ENCODE results near the gene FGD6. TPM values are rescaled to one million over a fixed set of nuclear protein-coding genes. Genes with fewer than 3 reads are reported as not detected.

Gene FGD6
- total RNA-seq, 1 donor, result 12.5 TPM

GRCh38 chr12:95258803-95259202, 41.5 kb upstream of the FGD6 start:
- no peak for DNase-seq (ENCODE audit: low read depth)
- no peak for TF ChIP-seq CTCF (IDR thresholded peaks at IDR 0.05; ENCODE audit: insufficient read depth, low read length)
- H3K4me3 ChIP-seq (ENCODE audit: low read depth, low read length), result no peak overlapping the region

DNA sequence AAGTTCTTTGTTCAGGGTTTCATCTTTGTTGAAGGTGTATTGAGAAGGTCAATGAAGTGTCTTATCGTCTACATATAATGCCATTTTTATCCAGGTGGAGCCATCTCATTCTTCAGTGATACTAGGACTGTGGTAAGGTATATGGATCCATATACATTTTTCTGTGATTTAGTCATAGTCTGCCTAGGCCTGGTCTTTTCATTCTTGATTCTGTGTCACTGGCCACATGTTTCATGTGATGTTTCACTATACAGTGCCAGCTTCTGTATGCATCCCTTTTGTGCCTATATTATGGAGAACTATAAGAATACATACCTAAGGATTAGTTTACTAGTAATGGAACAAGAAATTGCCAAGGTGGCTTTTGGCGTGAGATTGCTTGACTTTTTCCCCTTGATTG, 40.9 kb upstream of the FGD6 start:
- no peak for TF ChIP-seq CTCF (IDR thresholded peaks at IDR 0.05; ENCODE audit: insufficient read depth, low read length)
- no peak overlapping the region for H3K4me3 ChIP-seq (ENCODE audit: low read depth, low read length)
- no peak for DNase-seq (ENCODE audit: low read depth)

DNA sequence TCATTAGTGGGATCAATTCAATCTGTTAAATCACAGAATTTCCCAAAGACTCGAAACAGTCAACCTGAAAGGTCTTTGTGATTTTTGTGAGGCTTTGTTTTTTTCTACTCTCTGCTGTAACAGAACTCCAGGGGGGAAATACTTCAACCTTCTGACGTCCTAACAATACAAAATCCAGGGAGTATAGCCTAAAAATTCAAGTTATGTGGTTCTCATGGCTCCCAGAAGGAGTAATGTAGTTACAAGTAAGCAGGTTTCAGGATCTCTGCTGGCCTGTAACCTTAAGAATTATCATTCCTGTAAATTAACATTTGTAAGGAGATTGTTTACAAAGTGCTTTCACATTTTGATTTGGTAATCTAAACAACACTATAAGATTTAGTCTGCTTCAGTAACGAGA, 40.3 kb upstream of the FGD6 start:
- DNase-seq (ENCODE audit: low read depth), result no peak
- no peak overlapping the region for H3K4me3 ChIP-seq (ENCODE audit: low read depth, low read length)
- no peak for TF ChIP-seq CTCF (IDR thresholded peaks at IDR 0.05; ENCODE audit: insufficient read depth, low read length)

DNA sequence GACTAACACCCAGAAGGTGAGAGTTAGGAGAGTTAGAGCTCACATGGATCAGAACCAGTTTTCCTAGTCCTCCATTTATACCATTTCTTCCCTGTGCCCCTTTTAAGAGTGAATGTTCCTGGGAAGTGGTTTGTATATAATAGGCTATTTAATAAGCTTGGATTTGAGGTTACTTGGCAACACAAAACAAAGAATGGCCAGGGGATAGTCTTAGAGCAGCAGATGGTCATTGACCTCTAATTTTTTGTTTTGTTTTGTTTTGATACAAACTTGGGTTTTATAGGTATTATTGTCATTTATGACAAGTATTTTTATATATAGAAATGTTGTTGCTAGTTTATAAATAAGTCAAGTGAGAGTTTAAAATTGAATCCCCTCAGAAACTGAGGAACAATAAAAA, 36.1 kb upstream of the FGD6 start:
- TF ChIP-seq CTCF (IDR thresholded peaks at IDR 0.05; ENCODE audit: insufficient read depth, low read length), result no peak

GRCh38 chr12:95248604-95249360, 31.5 kb upstream of the FGD6 start:
- TF ChIP-seq CTCF (IDR thresholded peaks at IDR 0.05; ENCODE audit: insufficient read depth, low read length), result no peak
- no peak overlapping the region for H3K4me3 ChIP-seq (ENCODE audit: low read depth, low read length)
- peak; percentile 51 for DNase-seq (ENCODE audit: low read depth)

More for the DNA sequence above, 36.1 kb upstream of the FGD6 start:
- H3K4me3 ChIP-seq (ENCODE audit: low read depth, low read length), result no peak overlapping the region
- DNase-seq (ENCODE audit: low read depth), result no peak

GRCh38 chr12:95248095-95248494, 30.8 kb upstream of the FGD6 start:
- no peak for TF ChIP-seq CTCF (IDR thresholded peaks at IDR 0.05; ENCODE audit: insufficient read depth, low read length)
- no peak for DNase-seq (ENCODE audit: low read depth)
- H3K4me3 ChIP-seq (ENCODE audit: low read depth, low read length), result no peak overlapping the region

- no peak for DNase-seq (ENCODE audit: low read depth)
- H3K4me3 ChIP-seq (ENCODE audit: low read depth, low read length), result no peak overlapping the region
- TF ChIP-seq CTCF (IDR thresholded peaks at IDR 0.05; ENCODE audit: insufficient read depth, low read length), result no peak
Observed at GRCh38 chr12:95244350-95244749, 27.1 kb upstream of the FGD6 start.

Measured in fibroblast of the aortic adventitia (primary cell).